ENCODE data around the gene PSMF1. TPM values are rescaled to one million over a fixed set of nuclear protein-coding genes. Genes with fewer than 3 reads are reported as not detected.

PSMF1 gene
- total RNA-seq, 1 donor from 2014 or later, result 129 TPM

DNA sequence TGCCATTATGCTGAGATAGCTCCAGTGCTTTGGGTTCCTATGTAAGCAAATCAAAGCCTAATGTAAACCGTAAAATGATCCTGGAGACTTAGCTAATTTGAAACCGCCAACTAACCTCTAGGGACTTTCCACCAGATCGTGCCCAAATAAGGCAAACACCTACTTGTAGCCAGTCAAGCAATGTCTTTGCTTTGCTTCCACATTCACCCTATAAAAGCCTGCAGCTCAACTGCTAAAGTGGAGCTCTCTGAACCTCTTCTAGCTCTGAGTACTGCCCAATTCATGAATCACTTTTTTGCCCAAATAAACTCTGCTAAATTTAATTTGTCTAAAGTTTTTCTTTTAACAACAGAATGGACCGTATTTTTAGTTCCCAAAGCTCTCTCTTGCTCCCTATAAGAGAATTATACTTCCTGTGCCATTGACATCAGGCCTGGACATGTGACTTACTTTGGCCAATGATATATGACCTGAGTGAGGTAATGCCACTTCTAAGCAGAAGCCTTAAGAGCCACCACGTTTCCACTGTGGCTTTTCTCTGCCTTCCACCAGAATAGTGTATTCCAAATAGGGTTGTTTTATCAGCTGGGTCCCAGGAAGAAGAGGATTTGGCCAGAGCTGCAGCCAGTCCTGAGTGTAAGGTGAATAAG is 34.8 kb upstream of the PSMF1 start:
- DNase-seq (ENCODE audit: extremely low spot score, unreplicated experiment), result no peak
- no peaks in the 10 kb centered on the region for H3K27me3 Mint-ChIP-seq (ENCODE audit: unreplicated experiment)
- no peak overlapping the region for H3K27ac Mint-ChIP-seq (ENCODE audit: unreplicated experiment)
- peaks cover 11% of the 10 kb centered on the region for H3K9me3 Mint-ChIP-seq (ENCODE audit: unreplicated experiment)
- H3K4me3 Mint-ChIP-seq (ENCODE audit: unreplicated experiment), result no peak overlapping the region
- no peaks in the 10 kb centered on the region for H3K36me3 Mint-ChIP-seq (ENCODE audit: unreplicated experiment)
- no peaks in the 10 kb centered on the region for H3K4me1 Mint-ChIP-seq (ENCODE audit: unreplicated experiment)
- TF ChIP-seq, protein P1, sequence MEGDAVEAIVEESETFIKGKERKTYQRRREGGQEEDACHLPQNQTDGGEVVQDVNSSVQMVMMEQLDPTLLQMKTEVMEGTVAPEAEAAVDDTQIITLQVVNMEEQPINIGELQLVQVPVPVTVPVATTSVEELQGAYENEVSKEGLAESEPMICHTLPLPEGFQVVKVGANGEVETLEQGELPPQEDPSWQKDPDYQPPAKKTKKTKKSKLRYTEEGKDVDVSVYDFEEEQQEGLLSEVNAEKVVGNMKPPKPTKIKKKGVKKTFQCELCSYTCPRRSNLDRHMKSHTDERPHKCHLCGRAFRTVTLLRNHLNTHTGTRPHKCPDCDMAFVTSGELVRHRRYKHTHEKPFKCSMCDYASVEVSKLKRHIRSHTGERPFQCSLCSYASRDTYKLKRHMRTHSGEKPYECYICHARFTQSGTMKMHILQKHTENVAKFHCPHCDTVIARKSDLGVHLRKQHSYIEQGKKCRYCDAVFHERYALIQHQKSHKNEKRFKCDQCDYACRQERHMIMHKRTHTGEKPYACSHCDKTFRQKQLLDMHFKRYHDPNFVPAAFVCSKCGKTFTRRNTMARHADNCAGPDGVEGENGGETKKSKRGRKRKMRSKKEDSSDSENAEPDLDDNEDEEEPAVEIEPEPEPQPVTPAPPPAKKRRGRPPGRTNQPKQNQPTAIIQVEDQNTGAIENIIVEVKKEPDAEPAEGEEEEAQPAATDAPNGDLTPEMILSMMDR (IDR thresholded peaks at IDR 0.05), result no peak

GRCh38 chr20:1085492-1086276 is 32.7 kb upstream of the PSMF1 start:
- TF ChIP-seq, protein P1 (IDR thresholded peaks at IDR 0.05), result no peak
- H3K4me3 Mint-ChIP-seq (ENCODE audit: unreplicated experiment), result no peak overlapping the region
- H3K27me3 Mint-ChIP-seq (ENCODE audit: unreplicated experiment), result no peaks in the 10 kb centered on the region
- H3K27ac Mint-ChIP-seq (ENCODE audit: unreplicated experiment), result no peak overlapping the region
- peaks cover 19% of the 10 kb centered on the region for H3K9me3 Mint-ChIP-seq (ENCODE audit: unreplicated experiment)
- no peak for DNase-seq (ENCODE audit: extremely low spot score, unreplicated experiment)
- H3K4me1 Mint-ChIP-seq (ENCODE audit: unreplicated experiment), result no peaks in the 10 kb centered on the region
- H3K36me3 Mint-ChIP-seq (ENCODE audit: unreplicated experiment), result no peaks in the 10 kb centered on the region

DNA sequence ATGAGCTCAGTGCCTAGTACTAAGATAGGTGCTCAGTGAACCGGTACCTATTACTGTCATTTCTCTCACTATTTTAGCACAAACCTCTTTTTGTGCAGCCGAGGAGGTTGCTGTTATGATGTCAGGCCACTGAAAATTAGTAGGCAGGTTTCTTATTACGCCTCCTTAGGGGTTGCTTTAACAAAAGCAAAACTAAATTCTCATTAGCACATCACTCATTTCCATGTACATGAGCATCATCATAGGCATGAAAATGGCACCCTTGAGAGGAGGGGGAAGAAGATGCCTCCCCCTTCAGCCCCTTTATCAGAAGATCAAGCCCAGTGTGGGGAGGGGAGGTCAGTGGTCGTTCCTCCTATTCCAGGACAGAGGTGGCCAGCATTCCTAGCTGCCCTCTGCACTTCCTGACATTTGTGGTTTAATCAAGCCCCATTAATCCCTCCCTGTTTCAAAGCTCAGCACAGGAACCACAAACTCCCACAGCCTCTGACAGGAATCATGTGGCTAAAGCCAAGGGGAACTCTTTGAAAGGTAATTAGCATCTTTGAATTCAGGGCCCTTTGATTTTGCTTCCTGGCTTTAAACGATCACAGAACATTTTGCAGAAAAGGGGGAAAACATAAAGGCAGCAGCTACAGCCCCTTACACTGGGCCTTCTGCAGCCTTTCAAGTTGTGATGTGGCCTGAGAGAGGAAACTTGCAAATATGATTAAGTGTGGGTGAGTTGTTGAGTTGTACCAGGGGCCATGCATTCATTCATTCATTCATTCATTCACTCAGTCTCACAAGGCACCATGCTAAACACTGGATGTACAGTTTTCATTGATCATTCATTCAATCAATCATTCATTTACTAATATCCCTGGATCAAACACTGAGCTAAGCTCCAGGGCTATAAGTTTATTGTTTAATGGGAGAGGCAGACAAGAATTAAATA is 31.9 kb upstream of the PSMF1 start:
- H3K4me1 Mint-ChIP-seq (ENCODE audit: unreplicated experiment), result no peaks in the 10 kb centered on the region
- TF ChIP-seq, protein P1 (IDR thresholded peaks at IDR 0.05), result no peak
- no peak for DNase-seq (ENCODE audit: extremely low spot score, unreplicated experiment)
- no peak overlapping the region for H3K4me3 Mint-ChIP-seq (ENCODE audit: unreplicated experiment)
- peaks cover 22% of the 10 kb centered on the region for H3K9me3 Mint-ChIP-seq (ENCODE audit: unreplicated experiment)
- H3K36me3 Mint-ChIP-seq (ENCODE audit: unreplicated experiment), result no peaks in the 10 kb centered on the region
- no peaks in the 10 kb centered on the region for H3K27me3 Mint-ChIP-seq (ENCODE audit: unreplicated experiment)
- H3K27ac Mint-ChIP-seq (ENCODE audit: unreplicated experiment), result no peak overlapping the region

- Mint-ChIP-seq H3K4me1 (ENCODE audit: unreplicated experiment) (no peaks in the 10 kb centered on the region), H3K36me3 (ENCODE audit: unreplicated experiment) (no peaks in the 10 kb centered on the region), H3K27ac (ENCODE audit: unreplicated experiment) (no peak overlapping the region), H3K27me3 (ENCODE audit: unreplicated experiment) (no peaks in the 10 kb centered on the region), H3K9me3 (ENCODE audit: unreplicated experiment) (peaks cover 22% of the 10 kb centered on the region), H3K4me3 (ENCODE audit: unreplicated experiment) (no peak overlapping the region)
- TF ChIP-seq, protein P1 (IDR thresholded peaks at IDR 0.05), result no peak
- DNase-seq (ENCODE audit: extremely low spot score, unreplicated experiment), result no peak
These were observed 31.0 kb upstream of the PSMF1 start for GRCh38 chr20:1087311-1087905.
